GM18507 (cell line): ENCODE results near the gene CEPT1.
"Not testable (repeated sequence)": the region's sequence is repeated elsewhere in the genome, so short reads cannot be mapped to it uniquely, and the experiment has no call there.

Source experiments
- DNase-seq: peaks from one replicate; pipeline ENCODE4 v3.0.0; 2011; ENCODE audit warnings: low read depth; ENCODE audit not compliant: insufficient read length; ENCODE audit errors: extremely low spot score
- FAIRE-seq: peaks from 2 replicates; lab custom pipeline; 2011; peaks lifted over from hg19 to GRCh38; lab: Jason Lieb, UNC

Gene CEPT1

DNA sequence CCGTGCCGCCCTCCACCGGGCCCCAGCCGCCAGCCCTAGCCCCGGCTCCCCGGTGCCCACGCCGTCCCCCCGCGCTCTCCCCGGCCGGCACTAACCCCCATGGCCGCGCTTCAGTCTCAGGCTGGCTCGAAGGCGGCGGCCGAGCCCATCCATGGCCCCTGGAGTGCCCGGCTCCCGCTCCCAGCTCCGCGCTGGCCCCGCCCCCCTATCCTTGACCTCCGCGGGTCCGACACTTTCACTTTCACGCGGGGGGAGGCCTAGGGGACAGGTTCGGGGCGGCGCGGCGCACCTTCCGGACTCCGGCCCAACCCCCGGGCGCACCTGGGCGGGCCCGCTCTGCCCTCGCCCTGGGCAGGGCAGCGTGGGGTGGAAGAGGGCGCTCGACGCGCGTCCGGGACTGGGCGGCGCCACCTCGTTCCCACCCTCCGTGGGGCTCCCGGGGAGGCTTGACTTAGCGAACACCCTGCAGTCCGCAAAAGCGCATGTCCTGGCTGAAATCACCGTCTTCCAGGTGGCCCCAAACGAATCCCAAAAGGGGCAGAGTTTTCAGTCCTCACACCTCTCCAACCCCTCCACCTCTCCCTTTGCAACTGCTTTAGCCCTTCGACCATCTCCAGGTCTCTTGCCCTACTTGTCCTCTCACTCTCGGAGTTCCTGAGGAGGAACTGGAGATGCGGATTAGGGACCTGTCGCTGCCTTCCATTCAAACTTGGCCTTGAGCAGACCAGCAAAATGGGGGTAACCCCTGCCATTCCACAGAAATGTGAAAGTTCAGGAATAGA is 64.4 kb downstream of the CEPT1 start:
- DNase-seq (peak; percentile 54), FAIRE-seq (peak; percentile 86)

DNA sequence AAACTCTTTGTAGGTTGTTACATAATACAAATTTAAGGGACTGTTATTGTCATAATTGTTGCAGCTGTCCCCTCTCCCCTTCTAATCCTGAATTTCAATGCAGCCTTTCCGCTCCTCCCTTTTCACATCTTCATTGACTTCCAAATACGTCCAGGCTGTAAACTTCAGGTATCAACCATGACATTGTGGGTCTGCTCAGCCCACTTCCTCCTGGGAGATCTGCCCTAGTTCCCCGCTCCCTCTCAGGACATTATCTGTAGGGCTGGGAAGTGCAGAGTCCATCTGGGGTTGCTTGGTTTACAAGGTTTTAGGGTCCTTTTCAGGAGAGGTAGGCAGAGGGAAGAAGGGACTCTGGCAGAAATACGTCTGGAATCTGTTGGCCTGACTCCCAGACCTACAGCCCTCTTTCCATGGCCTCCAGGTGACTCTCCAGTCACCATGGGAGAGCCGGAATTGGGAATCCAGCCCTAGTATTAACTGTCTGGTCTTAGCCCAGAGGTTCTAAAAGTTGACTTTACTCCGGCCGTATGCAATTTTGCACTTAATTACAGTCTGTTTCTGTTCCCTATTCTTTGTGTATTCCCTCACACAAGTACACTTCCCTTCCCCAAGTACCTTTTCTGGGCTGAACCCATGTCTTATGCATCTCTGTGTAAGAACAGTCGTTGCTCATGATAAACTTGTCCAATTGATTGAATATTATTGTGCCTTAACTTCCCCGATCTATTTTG is 65.1 kb downstream of the CEPT1 start:
- FAIRE-seq, result peak; percentile 41
- no peak for DNase-seq

DNA sequence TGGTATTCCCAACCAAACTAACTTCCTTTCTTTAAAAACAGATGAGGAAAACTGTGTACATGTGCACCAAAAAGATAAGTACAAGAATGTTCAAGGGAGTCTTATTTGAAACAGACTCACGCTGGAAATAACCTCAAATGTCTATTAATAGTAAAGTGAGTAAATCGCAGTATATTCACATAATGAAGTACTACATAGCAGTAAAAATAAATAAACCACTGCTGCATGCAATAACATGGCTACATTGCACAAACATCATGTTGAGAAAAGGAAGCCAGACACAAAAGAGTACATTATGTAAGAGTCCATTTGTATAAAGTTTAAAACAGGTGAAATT is 65.7 kb downstream of the CEPT1 start:
- DNase-seq, result no peak
- FAIRE-seq, result peak; percentile 73

DNA sequence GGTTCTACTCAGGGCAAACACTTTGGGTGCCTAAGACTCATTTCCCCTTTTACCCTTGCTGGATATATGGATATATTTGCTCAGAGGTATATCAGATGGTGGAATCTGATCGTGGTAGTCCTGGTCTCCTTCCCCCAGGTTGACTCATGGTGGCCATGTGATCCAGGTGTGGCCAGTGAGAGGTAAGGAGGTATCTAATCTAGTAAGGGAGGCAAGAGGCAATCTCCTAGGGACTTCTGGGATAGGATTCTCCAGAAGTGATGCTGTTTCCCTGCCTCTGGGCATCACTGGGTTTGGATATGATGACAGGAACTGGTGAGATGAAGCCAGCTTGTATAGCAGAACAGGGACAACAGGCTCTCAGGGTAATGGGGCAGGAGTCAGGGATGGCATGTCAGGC is 68.9 kb downstream of the CEPT1 start:
- FAIRE-seq (no peak), DNase-seq (no peak)

DNA sequence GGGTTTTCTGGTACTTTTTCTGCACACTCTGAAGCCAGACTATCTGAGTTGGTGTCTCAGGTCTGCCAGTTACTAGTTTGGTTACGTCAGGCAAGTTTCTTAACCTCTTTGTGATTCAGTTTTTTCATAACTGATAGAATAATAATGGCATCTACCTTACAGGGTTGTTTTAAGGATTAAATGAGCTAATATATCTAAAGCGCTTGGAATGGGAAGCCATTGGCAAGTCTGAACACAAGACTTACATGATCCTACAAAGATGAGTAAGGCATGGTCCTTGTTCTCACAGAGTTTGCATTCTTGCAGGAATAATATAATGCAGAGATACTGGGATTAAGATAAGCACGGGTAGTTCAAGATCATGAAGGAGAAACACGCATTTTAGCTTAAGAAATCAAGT is 69.6 kb downstream of the CEPT1 start:
- FAIRE-seq (no peak), DNase-seq (no peak)

DNA sequence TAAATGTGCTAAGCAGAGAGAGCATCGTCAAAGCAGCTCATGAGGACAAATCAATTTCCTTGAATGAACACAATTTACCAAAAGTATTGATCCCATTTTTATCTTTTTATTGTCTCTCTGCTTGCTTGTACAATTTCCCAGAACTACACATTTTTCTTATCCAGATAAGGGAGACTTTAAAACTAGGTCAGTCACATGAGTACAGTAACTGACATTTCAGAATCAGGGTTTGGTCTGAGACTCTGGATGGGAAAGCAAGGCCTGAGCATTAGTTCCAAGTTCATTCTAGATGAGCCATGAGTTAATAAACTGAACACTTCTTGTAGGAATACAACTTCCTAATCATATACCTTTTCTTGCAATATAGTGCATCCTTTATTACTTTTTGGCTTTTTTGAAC is 71.9 kb downstream of the CEPT1 start:
- no peak for FAIRE-seq
- DNase-seq, result no peak

DNA sequence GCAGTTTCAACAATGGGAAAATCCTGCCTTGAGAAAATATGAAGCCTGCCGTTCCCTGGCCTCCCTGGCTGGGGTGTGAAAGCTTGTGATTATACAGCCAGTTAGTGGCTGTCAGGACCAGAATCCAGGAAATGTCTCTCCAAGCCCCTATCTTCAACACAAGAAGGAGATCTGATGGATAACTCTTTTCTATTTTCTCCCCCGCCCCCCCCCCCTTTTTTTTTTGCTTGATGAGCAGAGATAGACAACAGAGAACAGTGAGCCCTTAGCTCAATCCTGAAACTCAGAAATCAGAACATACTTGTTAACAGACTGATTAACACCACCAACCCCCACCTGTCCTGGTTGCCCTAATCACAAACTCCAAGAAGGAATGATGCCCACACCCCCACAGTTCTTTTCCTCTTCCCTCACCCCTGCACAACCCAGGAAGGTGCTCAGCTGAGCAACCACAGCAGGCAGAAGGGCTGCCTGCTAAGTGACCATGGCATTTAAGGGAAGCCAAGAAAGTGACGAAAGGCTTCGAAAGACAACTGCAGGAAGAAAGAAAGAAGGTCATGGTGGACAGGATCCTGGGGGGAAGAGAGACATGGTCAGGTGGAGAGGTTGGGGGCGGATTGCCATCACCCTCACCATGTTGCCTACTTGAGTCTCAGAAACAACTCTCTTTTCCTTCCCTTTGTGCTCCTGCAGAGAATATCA is 72.8 kb downstream of the CEPT1 start:
- DNase-seq (no peak), FAIRE-seq (peak; percentile 33)

DNA sequence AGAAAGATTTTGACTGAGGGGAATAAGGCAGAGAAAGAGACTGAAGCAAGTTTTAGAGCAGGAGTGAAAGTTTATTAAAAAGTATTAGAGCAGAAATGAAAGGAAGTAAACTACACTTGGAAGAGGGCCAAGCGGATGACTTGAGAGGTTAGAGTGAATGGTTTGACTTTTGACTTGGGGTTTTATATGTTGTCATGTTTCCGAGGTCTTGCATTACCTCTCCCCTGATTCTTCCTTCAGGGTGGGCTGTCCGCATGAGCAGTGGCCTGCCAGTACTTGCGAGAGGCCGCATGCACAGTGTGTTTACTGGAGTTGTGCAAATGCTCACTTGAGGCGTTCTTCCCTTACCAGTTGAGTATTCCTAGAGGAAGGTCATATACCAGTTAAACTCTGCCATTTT is 73.4 kb downstream of the CEPT1 start:
- DNase-seq (no peak), FAIRE-seq (no peak)

DNA sequence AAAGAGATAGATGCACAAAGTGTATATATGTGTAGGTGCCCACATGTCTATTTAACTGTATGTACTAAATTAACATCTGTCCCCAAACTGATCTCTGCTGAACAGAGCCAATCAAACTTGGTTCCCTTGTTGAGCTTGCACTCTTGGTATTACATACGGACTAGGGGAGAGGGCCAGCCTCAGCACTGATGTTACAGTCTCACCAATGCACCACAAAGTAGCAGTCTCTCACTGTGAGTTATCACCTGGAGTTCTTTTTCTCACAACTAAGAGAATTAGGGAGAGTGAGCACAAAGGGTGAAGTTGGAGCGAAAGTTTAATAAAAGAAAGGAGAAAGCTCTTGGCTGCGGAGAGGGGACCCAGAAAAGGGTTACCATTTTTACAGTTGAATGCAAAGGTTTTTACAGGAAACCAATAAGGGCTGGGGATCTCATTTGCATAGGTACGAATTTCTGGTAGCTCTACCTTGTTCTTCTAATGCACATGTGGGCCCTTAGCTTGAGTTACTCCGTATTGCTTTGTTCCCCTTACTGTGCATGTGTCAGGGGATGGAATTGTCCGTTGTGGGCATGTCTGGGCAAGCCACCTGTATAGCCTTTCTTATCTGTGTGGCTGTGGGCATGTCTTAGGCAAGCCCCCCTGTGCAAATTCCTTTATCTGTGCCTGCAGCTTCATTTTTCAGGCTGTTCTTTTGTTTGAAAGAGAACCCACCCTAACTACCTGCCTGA is 74.2 kb downstream of the CEPT1 start:
- no peak for DNase-seq
- FAIRE-seq, result peak; percentile 94

DNA sequence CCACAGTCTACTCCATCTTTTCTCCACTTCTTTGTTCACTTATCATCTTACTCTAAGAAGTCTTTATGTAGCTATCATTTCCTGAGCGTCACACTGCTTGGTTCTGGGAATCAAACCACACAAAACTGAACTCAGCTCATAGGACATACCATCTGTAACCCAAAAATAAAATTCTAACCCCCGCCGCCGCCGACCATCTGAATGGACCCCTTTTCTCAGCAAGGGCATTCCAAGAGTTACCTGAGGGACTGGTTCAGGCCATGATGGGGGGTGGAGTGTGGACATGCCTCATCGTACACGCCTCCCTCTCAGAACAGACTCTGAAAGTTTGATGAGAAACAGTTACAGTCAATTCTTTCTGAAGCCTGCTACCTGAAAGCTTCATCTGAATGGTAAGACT is 74.9 kb downstream of the CEPT1 start:
- no peak for DNase-seq
- no peak for FAIRE-seq

DNA sequence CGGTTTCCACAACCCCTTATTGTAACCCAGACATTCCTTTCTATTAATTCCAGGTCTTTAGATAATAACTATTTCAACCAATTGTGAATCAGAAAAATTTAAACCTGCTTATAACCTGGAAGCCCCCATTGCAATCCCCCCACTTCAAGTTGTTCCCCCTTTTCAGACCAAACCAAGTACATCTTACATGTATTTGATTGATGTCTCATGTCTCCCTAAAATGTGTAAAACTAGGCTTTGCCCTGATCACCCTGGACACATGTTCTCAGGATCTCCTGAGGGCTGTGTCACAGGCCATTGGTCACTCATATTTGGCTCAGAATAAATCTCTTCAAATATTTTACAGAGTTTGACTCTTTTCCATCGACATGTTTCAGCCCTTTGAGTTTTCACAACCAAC is 75.3 kb downstream of the CEPT1 start:
- not testable (repeated sequence) for FAIRE-seq, DNase-seq

DNA sequence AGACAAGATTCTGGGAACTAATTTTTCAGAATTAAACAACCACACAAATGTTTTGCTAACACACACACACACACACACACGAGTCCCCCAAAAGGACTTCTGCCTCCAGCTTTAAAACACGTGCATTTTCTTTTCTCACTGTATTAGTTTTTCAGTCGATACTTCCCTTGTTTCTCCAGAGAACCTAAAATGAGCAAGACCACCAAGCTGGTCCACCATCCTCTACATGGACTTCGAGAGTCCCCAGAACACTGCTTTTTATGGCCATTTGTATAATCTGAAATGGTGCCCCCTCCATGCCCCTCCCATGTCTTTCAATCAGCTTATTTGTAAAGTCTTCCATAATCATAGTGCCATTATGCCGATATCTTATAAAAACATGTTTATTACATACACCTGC is 76.7 kb downstream of the CEPT1 start:
- DNase-seq, result no peak
- FAIRE-seq, result no peak

DNA sequence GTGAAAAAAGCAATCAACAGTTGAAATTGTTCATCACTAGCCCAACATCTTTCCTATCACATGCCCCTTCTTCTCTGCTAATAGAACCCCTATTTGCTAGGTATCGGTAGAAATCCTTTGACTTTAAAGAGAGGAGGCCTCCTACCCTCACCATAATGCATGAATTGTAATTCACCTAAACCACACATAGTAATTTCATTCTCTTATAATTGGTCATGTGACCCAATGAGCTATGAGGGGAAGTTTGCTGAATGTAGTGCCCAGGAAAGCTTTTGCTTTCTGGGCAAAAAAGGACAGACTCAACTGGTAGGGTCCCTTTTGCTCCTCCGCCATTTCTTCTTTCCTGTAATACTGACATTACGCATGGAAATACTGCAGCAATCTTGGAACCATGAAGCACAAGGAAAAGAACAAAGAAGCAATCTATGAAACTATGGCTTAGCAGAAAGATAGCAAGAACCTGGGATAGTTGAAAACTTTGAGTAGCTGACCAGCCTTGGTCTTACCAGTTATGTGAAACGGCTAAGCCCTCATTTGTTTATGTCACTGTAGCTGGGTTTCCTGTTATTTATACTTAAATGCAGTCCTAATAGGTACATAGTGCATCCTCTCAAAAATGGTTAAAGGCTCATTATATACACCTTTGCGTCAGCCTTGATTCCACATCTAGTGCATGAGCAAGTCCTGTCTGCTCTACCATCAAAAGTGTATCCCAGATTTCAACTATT is 77.3 kb downstream of the CEPT1 start:
- DNase-seq (no peak), FAIRE-seq (peak; percentile 65)

DNA sequence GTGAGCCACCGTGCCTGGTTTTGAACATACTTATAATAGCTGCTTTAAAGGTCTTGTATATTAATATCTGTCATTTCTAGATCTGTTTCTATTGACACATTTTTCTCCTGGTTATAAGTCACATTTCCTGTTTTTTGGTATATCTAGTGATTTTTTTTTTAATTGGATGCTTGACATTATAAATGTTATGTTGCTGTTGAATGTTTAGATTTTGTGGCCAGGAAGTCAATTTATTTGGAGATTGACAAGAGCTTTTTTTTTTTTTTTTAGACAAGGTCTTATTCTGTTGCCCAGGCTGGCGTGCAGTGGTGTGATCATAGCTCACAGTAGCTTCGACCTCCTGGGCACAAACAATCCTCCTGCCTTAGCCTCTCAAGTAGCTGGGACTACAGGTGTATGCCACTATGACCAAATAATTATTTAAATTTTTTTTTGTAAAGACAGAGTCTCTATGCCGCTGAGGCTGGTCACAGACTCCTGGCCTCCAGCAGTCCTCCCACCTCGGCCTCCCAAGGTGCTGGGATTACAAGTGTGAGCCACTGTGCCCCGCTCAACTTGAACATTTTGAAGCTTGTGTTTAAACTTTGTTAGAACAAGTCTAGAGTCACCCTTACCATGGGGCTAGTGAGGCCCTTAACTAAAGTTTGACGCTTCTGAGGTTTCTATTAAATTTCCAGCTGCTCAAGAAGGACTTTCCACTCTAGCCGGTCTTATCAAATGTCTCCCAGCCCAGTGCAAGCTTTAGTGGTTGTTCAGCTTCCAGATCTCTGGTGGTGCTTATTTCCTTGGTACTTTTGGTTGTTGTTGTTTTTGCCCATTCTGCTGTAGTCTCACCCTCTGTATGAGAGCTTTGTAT is 78.9 kb downstream of the CEPT1 start:
- DNase-seq, result no peak
- FAIRE-seq, result no peak

DNA sequence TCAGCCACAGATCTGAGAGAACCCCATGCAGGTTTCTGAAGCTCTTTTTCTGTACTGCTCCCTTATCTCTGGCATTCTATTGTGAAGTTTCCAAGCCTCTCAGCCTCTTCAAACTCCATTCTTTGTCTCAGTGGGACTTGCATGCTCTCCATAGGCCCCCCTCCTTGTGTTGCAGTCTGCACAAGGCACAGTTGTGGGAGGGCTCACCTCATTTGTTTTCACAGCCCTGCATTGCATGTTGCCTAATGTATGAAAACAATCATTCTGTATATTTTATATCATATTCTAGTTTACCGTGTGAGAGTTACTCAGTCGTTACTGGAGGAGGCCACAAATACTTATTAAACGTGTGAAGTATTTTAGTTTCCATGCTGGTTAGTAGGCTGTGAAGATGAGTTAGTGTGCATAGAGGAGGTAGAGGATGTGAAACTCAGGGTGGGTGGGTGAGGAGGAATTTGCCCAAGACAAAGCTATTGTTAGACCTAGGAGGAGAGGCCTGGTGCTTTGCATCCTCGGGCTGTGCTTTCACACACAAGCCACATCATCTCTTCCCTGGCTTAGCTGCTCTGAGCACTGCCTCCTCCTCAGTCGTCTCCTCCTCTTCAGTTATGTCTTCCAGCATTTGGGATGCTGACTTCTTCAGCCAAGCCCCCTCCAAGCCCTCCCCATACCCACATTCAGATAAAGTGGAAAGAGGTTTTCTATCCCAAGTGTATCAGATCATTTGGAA is 79.7 kb downstream of the CEPT1 start:
- FAIRE-seq, result peak; percentile 98

DNA sequence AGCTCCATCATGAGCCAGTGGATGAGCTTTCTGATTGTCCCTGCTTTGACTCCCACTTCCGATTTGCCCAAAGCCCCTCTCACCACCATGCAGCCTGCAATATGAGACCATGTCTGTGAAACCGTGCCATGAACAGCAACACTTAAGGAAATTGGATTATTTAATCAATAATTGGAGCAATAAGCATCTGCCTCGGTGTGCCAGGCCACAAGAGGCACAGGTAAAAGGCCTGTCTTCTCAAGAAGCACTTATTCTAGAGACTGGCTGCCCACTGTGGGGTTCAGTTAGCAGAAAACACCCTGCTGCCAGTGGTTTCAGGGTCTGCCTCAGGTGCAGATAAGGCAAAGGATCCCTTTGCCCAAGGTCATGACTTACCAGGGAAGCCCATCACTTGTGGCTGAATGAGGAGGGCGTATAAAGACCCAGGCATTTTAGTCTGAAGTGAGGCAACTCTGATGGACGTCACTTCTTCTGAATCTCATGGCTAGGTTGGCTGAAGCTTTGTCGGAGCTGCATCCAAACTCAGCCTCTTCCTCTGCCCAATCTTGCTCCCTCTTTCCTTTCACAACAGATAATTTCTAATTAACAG is 80.4 kb downstream of the CEPT1 start:
- peak; percentile 42 for FAIRE-seq
- DNase-seq, result no peak

More for the DNA sequence above, 79.7 kb downstream of the CEPT1 start:
- DNase-seq, result no peak

DNA sequence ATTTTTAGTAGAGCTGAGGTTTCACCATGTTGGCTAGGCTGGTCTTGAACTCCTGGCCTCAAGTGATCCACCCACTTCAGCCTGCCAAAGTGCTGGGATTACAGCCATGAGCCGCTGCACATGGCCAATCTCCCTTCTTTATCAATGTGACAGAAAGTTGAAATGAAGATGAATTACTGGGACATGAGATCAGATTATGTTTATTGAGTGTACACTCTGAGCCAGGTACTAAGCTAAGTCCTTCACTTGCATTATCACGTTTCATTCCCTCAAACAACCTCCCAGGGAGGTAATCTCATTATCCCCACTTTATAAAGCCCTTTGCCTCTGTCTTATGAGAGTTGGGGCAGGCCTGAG is 81.2 kb downstream of the CEPT1 start:
- DNase-seq, result no peak
- FAIRE-seq, result no peak
